ENCODE measurements around the gene CARD11. TPM values are rescaled to one million over a fixed set of nuclear protein-coding genes. Genes with fewer than 3 reads are reported as not detected.
A peak's percentile ranks its signal among the peaks of the same experiment; 100 is the strongest.

CARD11 gene
- total and polyA plus RNA-seq, 3 donors from 2014 or later: 2.9 to 3.9 (median 3.2) TPM

GRCh38 chr7:2967705-2968104 lies 76.0 kb downstream of the CARD11 start:
- Histone ChIP-seq H3K4me3 (no peak overlapping the region), H3K36me3 (ENCODE audit: low read depth, missing control alignments) (no peaks in the 10 kb centered on the region), H3K27ac (no peak overlapping the region), H3K9me3 (no peaks in the 10 kb centered on the region), H3K4me1 (no peaks in the 10 kb centered on the region), H3K27me3 (no peaks in the 10 kb centered on the region)
- 96% methylated on average over 7 of the region's 7 CpGs for WGBS, 2 donors
- TF ChIP-seq, protein P1, sequence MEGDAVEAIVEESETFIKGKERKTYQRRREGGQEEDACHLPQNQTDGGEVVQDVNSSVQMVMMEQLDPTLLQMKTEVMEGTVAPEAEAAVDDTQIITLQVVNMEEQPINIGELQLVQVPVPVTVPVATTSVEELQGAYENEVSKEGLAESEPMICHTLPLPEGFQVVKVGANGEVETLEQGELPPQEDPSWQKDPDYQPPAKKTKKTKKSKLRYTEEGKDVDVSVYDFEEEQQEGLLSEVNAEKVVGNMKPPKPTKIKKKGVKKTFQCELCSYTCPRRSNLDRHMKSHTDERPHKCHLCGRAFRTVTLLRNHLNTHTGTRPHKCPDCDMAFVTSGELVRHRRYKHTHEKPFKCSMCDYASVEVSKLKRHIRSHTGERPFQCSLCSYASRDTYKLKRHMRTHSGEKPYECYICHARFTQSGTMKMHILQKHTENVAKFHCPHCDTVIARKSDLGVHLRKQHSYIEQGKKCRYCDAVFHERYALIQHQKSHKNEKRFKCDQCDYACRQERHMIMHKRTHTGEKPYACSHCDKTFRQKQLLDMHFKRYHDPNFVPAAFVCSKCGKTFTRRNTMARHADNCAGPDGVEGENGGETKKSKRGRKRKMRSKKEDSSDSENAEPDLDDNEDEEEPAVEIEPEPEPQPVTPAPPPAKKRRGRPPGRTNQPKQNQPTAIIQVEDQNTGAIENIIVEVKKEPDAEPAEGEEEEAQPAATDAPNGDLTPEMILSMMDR (IDR thresholded peaks at IDR 0.05): no peak
- TF ChIP-seq POLR2A (IDR thresholded peaks at IDR 0.05): no peak
- intact Hi-C loops (cut with DNase I; ENCODE audit: low total_unique reads): no loop called here
- DNase-seq: peak; percentile 8

DNA sequence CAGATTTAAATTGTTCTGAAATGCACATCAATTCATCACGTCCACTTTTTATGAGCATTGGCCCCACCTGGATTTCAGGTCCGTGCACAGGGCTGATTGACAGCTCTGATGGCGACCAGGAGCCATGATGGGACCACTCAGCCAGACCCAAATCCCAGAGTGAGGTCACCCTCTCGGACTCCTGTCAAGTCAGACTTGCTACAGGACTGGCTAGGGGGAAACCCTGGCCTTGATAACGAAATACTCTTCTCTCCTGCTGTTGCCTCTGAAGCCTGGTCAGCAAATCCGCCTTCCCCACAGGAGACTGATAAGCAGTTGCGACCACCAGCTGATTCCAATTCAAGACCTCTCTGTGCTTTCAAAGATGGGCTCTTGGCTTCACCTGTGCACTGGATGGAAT lies 76.4 kb downstream of the CARD11 start:
- peak; percentile 6 for DNase-seq
- Histone ChIP-seq H3K4me1 (no peaks in the 10 kb centered on the region), H3K36me3 (ENCODE audit: low read depth, missing control alignments) (no peaks in the 10 kb centered on the region), H3K27ac (no peak overlapping the region), H3K9me3 (no peaks in the 10 kb centered on the region), H3K4me3 (no peak overlapping the region), H3K27me3 (no peaks in the 10 kb centered on the region)
- TF ChIP-seq POLR2A (IDR thresholded peaks at IDR 0.05): no peak
- TF ChIP-seq, protein P1 (IDR thresholded peaks at IDR 0.05): no peak
- 79 to 90% methylated on average over 6 to 7 of the region's 7 CpGs for WGBS, 2 donors
- intact Hi-C loops (cut with DNase I; ENCODE audit: low total_unique reads): no loop called here

DNA sequence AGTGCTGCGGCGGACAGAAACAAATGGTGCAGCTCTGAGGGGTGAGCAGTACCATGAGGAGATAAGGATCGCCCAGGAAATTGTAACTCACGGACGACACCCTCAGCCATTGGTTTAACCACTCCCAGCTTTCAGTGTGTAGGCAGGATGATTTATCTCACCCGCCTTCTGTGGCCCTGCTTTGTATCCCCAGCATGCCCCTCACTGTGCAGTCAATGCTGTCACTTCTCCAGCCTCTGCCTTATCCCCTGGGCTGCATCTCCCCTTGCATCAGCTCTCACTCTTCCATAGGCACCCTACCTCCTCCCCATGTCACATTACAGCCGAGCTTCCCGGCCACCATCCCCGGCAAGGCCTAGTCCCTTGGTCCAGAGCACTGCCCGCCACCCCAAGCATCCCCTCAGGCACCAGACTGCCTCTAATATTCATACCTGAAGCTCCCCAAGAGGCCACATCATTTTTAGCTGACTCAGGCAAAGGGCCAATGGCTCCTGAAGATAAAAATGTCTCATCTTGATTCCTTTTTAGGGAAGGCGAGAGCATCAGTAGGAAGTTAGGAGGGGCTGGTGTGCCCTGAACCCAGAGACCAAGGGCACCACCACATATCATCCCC lies 77.1 kb downstream of the CARD11 start:
- Histone ChIP-seq H3K4me1 (no peaks in the 10 kb centered on the region), H3K36me3 (ENCODE audit: low read depth, missing control alignments) (no peaks in the 10 kb centered on the region), H3K27ac (no peak overlapping the region), H3K9me3 (no peaks in the 10 kb centered on the region), H3K4me3 (no peak overlapping the region), H3K27me3 (no peaks in the 10 kb centered on the region)
- WGBS, 2 donors: 83 to 85% methylated on average over 11 of the region's 11 CpGs
- intact Hi-C loops (cut with DNase I; ENCODE audit: low total_unique reads): no loop called here
- DNase-seq: peak; percentile 2
- TF ChIP-seq, protein P1 (IDR thresholded peaks at IDR 0.05): no peak
- no peak for TF ChIP-seq POLR2A (IDR thresholded peaks at IDR 0.05)

- Histone ChIP-seq H3K4me1 (no peaks in the 10 kb centered on the region), H3K4me3 (no peak overlapping the region), H3K27me3 (no peaks in the 10 kb centered on the region), H3K27ac (no peak overlapping the region), H3K36me3 (ENCODE audit: low read depth, missing control alignments) (no peaks in the 10 kb centered on the region), H3K9me3 (no peaks in the 10 kb centered on the region)
- TF ChIP-seq POLR2A (IDR thresholded peaks at IDR 0.05): no peak
- TF ChIP-seq, protein P1 (IDR thresholded peaks at IDR 0.05): no peak
- no peak for DNase-seq
- 90 to 93% methylated on average over 1 of the region's 1 CpG for WGBS, 2 donors
- intact Hi-C loops (cut with DNase I; ENCODE audit: low total_unique reads): no loop called here
Observed at GRCh38 chr7:2965745-2966270, 77.9 kb downstream of the CARD11 start.

DNA sequence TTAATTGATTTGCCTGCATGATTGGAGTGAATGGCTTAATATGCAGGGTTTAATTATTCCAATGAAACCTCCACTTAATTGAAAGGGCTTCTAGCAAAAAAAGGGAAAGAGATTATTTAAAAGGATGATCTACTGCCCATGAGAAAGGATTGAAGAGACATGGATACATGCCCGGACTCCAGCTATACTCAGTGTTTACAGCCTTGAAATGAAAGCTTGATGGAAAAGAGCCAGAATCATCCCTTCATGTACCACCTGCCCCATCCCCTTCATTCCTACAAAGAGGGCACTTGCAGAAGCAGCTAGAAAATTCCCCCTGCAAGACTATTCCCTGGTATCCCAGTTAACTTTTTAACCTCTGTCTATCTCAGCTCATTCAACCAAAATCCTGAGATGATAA lies 78.4 kb downstream of the CARD11 start:
- no peak for DNase-seq
- no peak overlapping the region for H3K4me3 ChIP-seq
- WGBS, 2 donors: 79 to 88% methylated on average over 1 of the region's 1 CpG
- H3K9me3 ChIP-seq: no peaks in the 10 kb centered on the region
- H3K36me3 ChIP-seq (ENCODE audit: low read depth, missing control alignments): no peaks in the 10 kb centered on the region
- no peaks in the 10 kb centered on the region for H3K4me1 ChIP-seq
- H3K27me3 ChIP-seq: no peaks in the 10 kb centered on the region
- intact Hi-C loops (cut with DNase I; ENCODE audit: low total_unique reads): no loop called here
- TF ChIP-seq POLR2A (IDR thresholded peaks at IDR 0.05): no peak
- H3K27ac ChIP-seq: no peak overlapping the region

All from testis (tissue), 3 donors.